MM.1S (cell line): ENCODE data around the gene EIF2AK3.

Source experiments
- DNase-seq: peaks from one replicate; pipeline ENCODE4 v3.0.0-alpha.2; 2015
- H2AFZ ChIP-seq: fragments of 300-600 bp; sonication (generic); 2 replicates; pipeline ENCODE4 v1.6.0; 2016; ENCODE audit warnings: antibody characterized with exemption, low read length
- H3F3A ChIP-seq: fragments of 300-600 bp; sonication (generic); 2 replicates; pipeline ENCODE4 v1.6.1; 2016; ENCODE audit warnings: mild to moderate bottlenecking, antibody characterized with exemption, low read length, moderate library complexity, mixed read lengths; ENCODE audit not compliant: insufficient read depth
- H3K27ac ChIP-seq: fragments of 300-600 bp; sonication (generic); 2 replicates; pipeline ENCODE4 v1.5.1; 2016; ENCODE audit warnings: mild to moderate bottlenecking, low read length
- H3K27me3 ChIP-seq: fragments of 300-600 bp; sonication (generic); replicated peaks from 2 replicates; pipeline ENCODE4 v1.6.0; 2016; ENCODE audit warnings: low read length; ENCODE audit not compliant: insufficient read depth
- H3K36me3 ChIP-seq: fragments of 300-600 bp; sonication (generic); replicated peaks from 2 replicates; pipeline ENCODE4 v1.6.1; 2016; ENCODE audit warnings: mild to moderate bottlenecking, low read length, mixed read lengths; ENCODE audit not compliant: insufficient read depth
- H3K4me1 ChIP-seq: fragments of 300-600 bp; sonication (generic); 2 replicates; pipeline ENCODE4 v1.6.1; 2016; ENCODE audit warnings: low read length, mixed read lengths
- H3K4me2 ChIP-seq: fragments of 300-600 bp; sonication (generic); 2 replicates; pipeline ENCODE4 v1.6.0; 2016; ENCODE audit warnings: low read depth, low read length
- H3K4me3 ChIP-seq: fragments of 300-600 bp; sonication (generic); 2 replicates; pipeline ENCODE4 v1.5.1; 2016; ENCODE audit warnings: low read length, mixed read lengths
- H3K79me2 ChIP-seq: fragments of 300-600 bp; sonication (generic); 2 replicates; pipeline ENCODE4 v1.6.1; 2016; ENCODE audit warnings: mixed run types, low read length, mixed read lengths
- H3K9ac ChIP-seq: fragments of 300-600 bp; sonication (generic); 2 replicates; pipeline ENCODE4 v1.6.1; 2016; ENCODE audit warnings: low read length, mixed read lengths
- H3K9me2 ChIP-seq: fragments of 300-600 bp; sonication (generic); replicated peaks from 2 replicates; pipeline ENCODE4 v1.6.1; 2016; ENCODE audit warnings: mild to moderate bottlenecking, low read length, mixed read lengths; ENCODE audit not compliant: insufficient read depth
- H3K9me3 ChIP-seq: fragments of 300-600 bp; sonication (generic); replicated peaks from 2 replicates; pipeline ENCODE4 v1.6.1; 2016; ENCODE audit warnings: mild to moderate bottlenecking, low read length, mixed read lengths; ENCODE audit not compliant: insufficient read depth
- H4K20me1 ChIP-seq: fragments of 300-600 bp; sonication (generic); 2 replicates; pipeline ENCODE4 v1.6.1; 2016; ENCODE audit warnings: mild to moderate bottlenecking, low read length, moderate library complexity, mixed read lengths; ENCODE audit not compliant: insufficient read depth
- EZH2 ChIP-seq: fragments of 300-600 bp; sonication (generic); optimal IDR thresholded peaks from 2 replicates; pipeline ENCODE3; 2017; ENCODE audit warnings: low read depth, mild to moderate bottlenecking, antibody characterized with exemption, low read length, mixed read lengths
- EZH2phosphoT487 ChIP-seq: fragments of 300-600 bp; sonication (generic); IDR thresholded peaks from 2 replicates; pipeline ENCODE4 v1.6.1; 2018; ENCODE audit warnings: antibody characterized with exemption, low read length
- TF ChIP-seq, protein P1 (sequence below): fragments of 300-600 bp; sonication (generic); IDR thresholded peaks from 2 replicates; pipeline ENCODE4 v1.5.1; 2016; ENCODE audit warnings: antibody characterized with exemption, low read length, mixed read lengths

EIF2AK3 gene

GRCh38 chr2:88615822-88616221 is 11.4 kb downstream of the EIF2AK3 start:
- TF ChIP-seq, protein P1, sequence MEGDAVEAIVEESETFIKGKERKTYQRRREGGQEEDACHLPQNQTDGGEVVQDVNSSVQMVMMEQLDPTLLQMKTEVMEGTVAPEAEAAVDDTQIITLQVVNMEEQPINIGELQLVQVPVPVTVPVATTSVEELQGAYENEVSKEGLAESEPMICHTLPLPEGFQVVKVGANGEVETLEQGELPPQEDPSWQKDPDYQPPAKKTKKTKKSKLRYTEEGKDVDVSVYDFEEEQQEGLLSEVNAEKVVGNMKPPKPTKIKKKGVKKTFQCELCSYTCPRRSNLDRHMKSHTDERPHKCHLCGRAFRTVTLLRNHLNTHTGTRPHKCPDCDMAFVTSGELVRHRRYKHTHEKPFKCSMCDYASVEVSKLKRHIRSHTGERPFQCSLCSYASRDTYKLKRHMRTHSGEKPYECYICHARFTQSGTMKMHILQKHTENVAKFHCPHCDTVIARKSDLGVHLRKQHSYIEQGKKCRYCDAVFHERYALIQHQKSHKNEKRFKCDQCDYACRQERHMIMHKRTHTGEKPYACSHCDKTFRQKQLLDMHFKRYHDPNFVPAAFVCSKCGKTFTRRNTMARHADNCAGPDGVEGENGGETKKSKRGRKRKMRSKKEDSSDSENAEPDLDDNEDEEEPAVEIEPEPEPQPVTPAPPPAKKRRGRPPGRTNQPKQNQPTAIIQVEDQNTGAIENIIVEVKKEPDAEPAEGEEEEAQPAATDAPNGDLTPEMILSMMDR = no peak
- no peak for TF ChIP-seq EZH2phosphoT487
- no peak for TF ChIP-seq EZH2
- Histone ChIP-seq H3K27ac (peak overlapping the region; percentile 82), H3K36me3 (no peaks in the 10 kb centered on the region; the same call in 1 of the 2 replicates), H3K4me1 (peaks cover 83% of the 10 kb centered on the region), H4K20me1 (no peaks in the 10 kb centered on the region), H3K4me3 (no peak overlapping the region), H3K9me3 (no peaks in the 10 kb centered on the region), H2AFZ (no peak overlapping the region), H3F3A (peaks cover 62% of the 10 kb centered on the region), H3K9ac (peak overlapping the region; percentile 20; the same call in 1 of the 2 replicates), H3K4me2 (peak overlapping the region; percentile 83), H3K27me3 (no peaks in the 10 kb centered on the region), H3K9me2 (no peaks in the 10 kb centered on the region), H3K79me2 (peaks cover 100% of the 10 kb centered on the region)
- peak; percentile 78 for DNase-seq

- Histone ChIP-seq H3K9me3 (no peaks in the 10 kb centered on the region), H3K36me3 (no peaks in the 10 kb centered on the region; the same call in 1 of the 2 replicates), H3K27me3 (no peaks in the 10 kb centered on the region), H3K27ac (peak overlapping the region; percentile 82), H3K4me1 (peaks cover 77% of the 10 kb centered on the region), H3F3A (peaks cover 69% of the 10 kb centered on the region), H2AFZ (no peak overlapping the region), H3K4me2 (peak overlapping the region; percentile 83), H3K4me3 (0 out of 2 replicates have a peak overlapping the region, but pooled peaks have one; percentile 5), H3K9ac (no peak overlapping the region; the same call in 1 of the 2 replicates), H4K20me1 (no peaks in the 10 kb centered on the region), H3K79me2 (peaks cover 100% of the 10 kb centered on the region), H3K9me2 (no peaks in the 10 kb centered on the region)
- DNase-seq = no peak
- no peak for TF ChIP-seq EZH2
Observed at GRCh38 chr2:88614497-88615157, 12.6 kb downstream of the EIF2AK3 start.

GRCh38 chr2:88613921-88614320 is 13.3 kb downstream of the EIF2AK3 start:
- Histone ChIP-seq H3K9me2 (no peaks in the 10 kb centered on the region), H3K4me2 (peak overlapping the region; percentile 83), H3K79me2 (peaks cover 100% of the 10 kb centered on the region), H3K27ac (peak overlapping the region; percentile 82; the same call in 1 of the 2 replicates), H3K4me1 (peaks cover 77% of the 10 kb centered on the region), H2AFZ (no peak overlapping the region), H3K9me3 (no peaks in the 10 kb centered on the region), H3K9ac (no peak overlapping the region; the same call in 1 of the 2 replicates), H3F3A (peaks cover 70% of the 10 kb centered on the region), H3K36me3 (no peaks in the 10 kb centered on the region; the same call in 1 of the 2 replicates), H3K27me3 (no peaks in the 10 kb centered on the region), H3K4me3 (no peak overlapping the region), H4K20me1 (no peaks in the 10 kb centered on the region)
- TF ChIP-seq EZH2phosphoT487 (no peak), EZH2 (no peak)
- TF ChIP-seq, protein P1 = no peak
- no peak for DNase-seq

DNA sequence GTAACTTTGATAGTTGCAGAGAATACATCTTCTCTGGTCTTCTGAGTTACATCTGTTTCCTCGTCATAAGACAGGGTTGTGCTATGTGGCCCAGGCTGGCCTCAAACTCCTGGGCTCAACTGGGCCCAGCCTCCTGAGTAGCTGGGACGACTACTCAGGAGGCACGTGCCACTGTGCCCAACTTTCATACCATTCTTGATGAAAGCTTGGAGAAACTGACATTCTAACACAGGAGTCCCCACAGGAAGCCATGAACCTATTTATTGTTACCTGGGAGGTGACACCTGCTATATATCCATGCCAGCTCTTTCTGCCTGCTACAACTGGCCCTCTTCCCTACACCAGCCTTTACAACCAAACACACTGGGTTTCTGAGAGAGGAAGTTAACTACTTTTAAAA is 19.1 kb downstream of the EIF2AK3 start:
- no peaks in the 10 kb centered on the region for H3K27me3 ChIP-seq
- peaks cover 93% of the 10 kb centered on the region for H3K79me2 ChIP-seq
- peak overlapping the region; percentile 88 for H3K27ac ChIP-seq
- H3K9me2 ChIP-seq = no peaks in the 10 kb centered on the region
- peak overlapping the region; percentile 51; the same call in 1 of the 2 replicates for H3K9ac ChIP-seq
- peak; percentile 50 for DNase-seq
- peaks cover 79% of the 10 kb centered on the region for H3K4me1 ChIP-seq
- H4K20me1 ChIP-seq = no peaks in the 10 kb centered on the region
- peaks cover 65% of the 10 kb centered on the region for H3F3A ChIP-seq
- no peaks in the 10 kb centered on the region; the same call in 1 of the 2 replicates for H3K36me3 ChIP-seq
- peak overlapping the region; percentile 60; the same call in 1 of the 2 replicates for H3K4me2 ChIP-seq
- H3K4me3 ChIP-seq = no peak overlapping the region
- no peak overlapping the region for H2AFZ ChIP-seq
- H3K9me3 ChIP-seq = no peaks in the 10 kb centered on the region
- no peak for TF ChIP-seq EZH2
- TF ChIP-seq, protein P1 = no peak
- no peak for TF ChIP-seq EZH2phosphoT487
